GM18951 (cell line): ENCODE data around the gene PRX.
"Not testable (repeated sequence)": the region's sequence is repeated elsewhere in the genome, so short reads cannot be mapped to it uniquely, and the experiment has no call there.

Experiments
- POLR2A ChIP-seq: IDR thresholded peaks from 4 replicates; pipeline ENCODE4 v1.6.1; 2011; ENCODE audit warnings: mild to moderate bottlenecking; ENCODE audit not compliant: insufficient read length, insufficient read depth; ENCODE audit errors: extremely low read depth
- in situ Hi-C: fragments of 300-500 bp; cut with MboI; formaldehyde crosslinking; loops from one replicate; pipeline ENCODE4 v1.12.0; 2022; ENCODE audit warnings: low sequenced_read_pairs, mixed read lengths, inconsistent platforms; ENCODE audit not compliant: unreplicated experiment

PRX gene

GRCh38 chr19:40413291-40413845 is at the start of gene PRX:
TSS of gene PRX (minus strand) at chr19:40413378. CDS start at chr19:40407932, 5,446 bp downstream.
- in situ Hi-C loops, result no loop called here
- no peak for TF ChIP-seq POLR2A

GRCh38 chr19:40461669-40462221 is 48.6 kb upstream of the PRX start:
- in situ Hi-C loops, result no loop called here
- no peak for TF ChIP-seq POLR2A

DNA sequence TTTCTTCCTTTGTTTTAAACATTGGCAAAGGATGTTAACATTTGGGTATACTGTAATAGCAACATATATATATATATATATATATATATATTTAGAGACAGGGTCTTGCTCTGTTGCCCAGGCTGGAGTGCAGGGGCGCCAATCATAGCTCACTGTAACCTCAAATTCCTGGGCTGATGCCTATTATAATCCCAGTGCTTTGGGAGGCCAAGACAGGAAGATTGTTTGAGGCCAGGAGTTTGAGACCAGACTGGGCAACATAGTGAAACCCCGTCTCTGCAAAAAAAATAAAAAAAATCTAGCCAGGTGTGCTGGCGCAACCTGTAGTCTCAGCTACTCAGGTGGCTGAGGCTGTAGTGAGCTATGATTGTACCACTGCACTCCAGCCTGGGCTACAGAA is 47.0 kb upstream of the PRX start:
- in situ Hi-C loops, result no loop called here
- no peak for TF ChIP-seq POLR2A

GRCh38 chr19:40458597-40458974 is 45.4 kb upstream of the PRX start:
- TF ChIP-seq POLR2A, result no peak
- in situ Hi-C loops, result no loop called here

DNA sequence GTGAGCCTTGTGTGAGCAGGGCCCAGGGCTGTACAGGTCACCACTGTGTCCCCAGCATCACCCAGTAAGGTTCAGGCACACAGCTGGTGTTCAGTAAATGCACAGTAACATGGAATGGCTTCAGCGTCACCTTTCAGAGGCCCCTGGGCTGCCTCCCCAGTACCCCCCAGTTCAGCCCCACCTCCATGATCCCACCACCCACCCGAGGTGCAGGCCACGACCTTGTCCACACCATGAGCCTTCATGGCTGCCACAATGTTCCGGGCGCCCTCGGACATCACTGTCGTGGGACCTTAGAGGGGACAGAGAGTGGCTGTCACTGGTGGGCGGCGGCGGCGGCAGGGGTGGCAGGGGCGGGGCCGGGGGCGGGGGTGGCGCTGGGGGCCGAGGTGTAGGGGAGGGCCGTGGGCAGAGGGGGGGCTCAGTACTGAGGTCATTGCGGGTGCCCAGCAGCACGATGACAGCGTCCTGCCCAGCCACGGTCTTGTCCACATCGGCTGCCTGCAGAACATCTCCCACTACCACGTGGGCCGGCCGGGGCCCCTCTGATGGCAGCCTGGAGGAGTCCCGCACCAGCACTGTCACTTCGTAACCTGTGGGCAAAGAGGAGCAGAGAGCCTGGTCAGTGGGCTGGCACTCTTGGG is 44.9 kb upstream of the PRX start:
- in situ Hi-C loops, result no loop called here
- no peak for TF ChIP-seq POLR2A

DNA sequence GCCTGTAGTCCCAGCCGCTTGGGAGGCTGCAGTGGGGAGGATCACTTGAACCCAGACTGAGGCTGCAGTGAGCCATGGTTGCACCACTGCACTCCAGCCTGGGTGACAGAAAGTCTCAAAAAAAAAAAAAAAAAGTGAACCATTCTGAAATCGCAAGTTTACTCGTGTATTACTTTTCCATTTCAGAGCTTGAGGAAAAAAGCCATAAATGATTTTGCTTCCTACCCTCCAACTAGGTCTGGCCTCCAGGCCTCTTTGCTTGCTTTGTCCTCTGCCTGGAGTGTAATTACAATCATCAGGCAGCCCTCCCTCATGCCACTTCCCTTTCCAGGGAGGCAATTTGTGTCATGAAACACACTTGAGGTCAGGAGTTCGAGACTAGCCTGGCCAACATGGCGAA is 43.9 kb upstream of the PRX start:
- TF ChIP-seq POLR2A, result no peak
- in situ Hi-C loops, result no loop called here

DNA sequence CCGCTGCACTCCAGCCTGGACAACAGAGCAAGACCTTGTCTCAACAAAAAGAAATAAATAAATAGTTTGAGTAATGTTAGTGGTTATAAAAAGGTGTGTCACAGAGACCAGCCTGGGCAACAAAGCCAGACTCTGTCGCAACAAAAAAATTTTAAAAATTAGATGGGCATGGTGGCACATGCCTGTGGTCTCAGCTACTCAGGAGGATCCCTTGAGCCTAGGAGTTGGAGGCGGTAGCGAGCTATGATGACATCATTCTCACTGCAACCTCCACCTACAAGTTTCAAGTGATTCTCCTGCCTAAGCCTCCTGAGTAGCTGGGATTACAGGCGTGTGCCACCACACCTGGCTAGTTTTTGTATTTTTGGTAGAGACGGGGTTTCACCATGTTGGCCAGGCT is 40.8 kb upstream of the PRX start:
- in situ Hi-C loops, result not testable (repeated sequence)

DNA sequence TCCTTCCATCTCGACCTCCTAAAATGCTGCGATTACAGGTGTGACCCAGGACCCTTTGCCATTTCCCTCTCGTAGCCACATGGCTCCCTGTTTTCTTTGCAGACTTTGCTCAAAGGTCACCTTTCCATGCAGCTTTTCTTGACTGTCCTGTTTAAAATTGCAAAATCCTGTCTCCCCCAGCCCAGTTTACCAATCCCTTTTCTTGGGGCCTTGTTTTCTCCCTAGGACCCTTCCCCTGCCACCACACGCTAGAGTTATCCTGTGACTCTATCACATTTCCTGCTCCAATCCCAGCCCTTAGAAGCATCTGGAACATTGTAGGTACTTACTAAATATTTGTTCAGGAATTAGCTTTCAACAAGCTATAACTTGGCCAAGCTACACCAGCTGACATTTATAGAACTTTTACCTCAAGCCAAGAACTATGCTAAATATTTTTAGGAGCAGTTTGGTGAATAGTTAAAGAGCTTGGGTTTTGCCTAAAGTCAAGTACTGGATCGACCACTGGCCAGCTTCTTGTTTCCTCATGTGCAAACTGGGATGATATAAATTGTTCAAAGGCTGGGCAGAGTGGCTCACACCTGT is 40.1 kb upstream of the PRX start:
- TF ChIP-seq POLR2A, result no peak
- in situ Hi-C loops, result no loop called here

DNA sequence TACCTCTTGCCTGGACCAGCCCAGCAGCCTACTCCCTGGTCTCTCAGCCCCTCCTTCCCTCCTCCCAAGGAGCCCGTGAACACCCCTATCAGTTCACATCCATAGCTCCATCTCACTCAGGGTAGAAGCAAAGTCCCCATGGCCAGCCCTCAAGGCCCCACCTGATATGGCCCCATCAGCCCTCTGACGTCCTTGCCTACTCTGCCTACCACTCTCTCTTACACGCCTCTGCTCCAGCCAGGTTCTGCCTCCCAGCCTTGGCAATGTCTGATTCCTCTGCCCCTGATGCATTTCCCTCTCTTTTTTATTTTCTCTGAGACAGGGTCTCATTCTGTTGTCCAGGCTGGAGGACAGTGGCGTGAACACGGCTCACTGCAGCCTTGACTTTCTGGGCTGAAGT is 38.8 kb upstream of the PRX start:
- TF ChIP-seq POLR2A, result no peak
- in situ Hi-C loops, result no loop called here

DNA sequence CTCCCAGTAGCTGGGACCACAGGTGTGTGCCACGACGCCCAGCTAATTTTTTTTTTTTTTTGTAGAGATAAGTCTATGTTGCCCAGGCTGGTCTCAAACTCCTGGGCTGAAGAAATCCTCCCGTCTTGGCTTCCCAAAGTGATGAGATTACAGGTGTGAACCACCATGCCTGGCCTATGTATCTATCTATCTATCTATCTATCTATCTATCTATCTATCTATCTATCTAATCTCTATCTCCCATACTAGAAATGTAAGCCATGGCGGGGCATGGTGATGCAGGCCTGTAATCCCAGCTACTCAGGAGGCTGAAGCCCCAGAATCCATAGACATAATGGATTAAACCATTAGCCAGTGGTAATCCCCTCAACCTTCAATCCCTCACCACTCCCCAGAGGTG is 37.5 kb upstream of the PRX start:
- TF ChIP-seq POLR2A, result no peak
- in situ Hi-C loops, result no loop called here

DNA sequence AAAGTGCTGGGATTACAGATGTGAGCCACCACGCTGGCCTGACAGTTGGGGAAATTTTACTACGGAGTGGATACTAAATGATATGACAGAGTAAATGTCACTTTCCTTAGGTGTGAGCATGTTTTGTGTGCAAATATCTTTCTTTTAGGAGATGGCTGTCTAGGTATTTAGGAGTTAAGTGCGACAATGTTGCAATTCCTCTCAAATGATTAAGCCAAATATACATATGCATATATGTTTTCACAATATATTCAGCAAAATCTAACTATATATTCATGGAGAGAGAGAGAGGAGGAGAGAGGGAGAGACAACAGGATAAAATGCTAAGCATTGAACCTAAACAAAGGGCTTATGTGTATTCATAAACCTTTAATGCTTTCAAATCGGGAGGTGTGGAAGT is 36.3 kb upstream of the PRX start:
- in situ Hi-C loops, result no loop called here
- no peak for TF ChIP-seq POLR2A

GRCh38 chr19:40446263-40446784 is 33.1 kb upstream of the PRX start:
- in situ Hi-C loops, result no loop called here
- no peak for TF ChIP-seq POLR2A

- TF ChIP-seq POLR2A, result no peak
- in situ Hi-C loops, result no loop called here
Measured at GRCh38 chr19:40445780-40446262, 32.6 kb upstream of the PRX start.

DNA sequence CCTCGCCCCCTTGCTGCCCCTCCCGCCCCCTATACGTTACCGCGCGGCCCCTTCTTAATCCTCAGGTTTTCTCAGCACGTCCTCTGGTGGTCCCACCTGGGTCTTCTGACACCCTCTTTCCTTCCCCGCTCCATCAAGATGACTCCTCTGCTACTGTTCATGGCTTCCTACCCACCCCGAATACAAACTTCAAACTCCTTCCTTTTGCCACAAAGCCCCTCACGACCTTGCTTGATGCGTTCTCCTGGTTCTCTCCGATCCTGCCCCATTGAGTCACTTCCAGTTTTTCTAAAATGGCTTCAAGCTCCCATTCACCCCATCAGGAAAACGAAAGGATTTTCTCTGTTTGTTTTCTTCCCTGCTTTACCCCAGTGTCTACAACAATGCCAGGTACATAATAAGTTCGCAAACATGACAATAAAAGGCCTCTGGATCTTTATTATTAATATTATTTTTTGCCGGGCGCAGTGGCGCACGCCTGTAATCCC is 31.7 kb upstream of the PRX start:
- no peak for TF ChIP-seq POLR2A
- in situ Hi-C loops, result no loop called here
